CD14-positive monocyte (primary cell): ENCODE results near the gene PSMB7. TPM values are rescaled to one million over a fixed set of nuclear protein-coding genes. Genes with fewer than 3 reads are reported as not detected.

ENCODE experiments used
- DNase-seq, 3 donors: peaks; one replicate each; pipeline ENCODE4 v3.0.0-alpha.2; 2011 to 2022
- H2AFZ ChIP-seq: 2 replicates; pipeline ENCODE4 v1.6.0; 2012; ENCODE audit warnings: mild to moderate bottlenecking, low read depth, low read length, inconsistent platforms; ENCODE audit not compliant: insufficient read depth, poor library complexity, severe bottlenecking
- H3K27ac ChIP-seq, 2 donors: 1 replicate in 1 of 2; 2 replicates in 1 of 2; pipeline ENCODE4 v1.5.1; 2012 to 2013; ENCODE audit warnings: low read length in 2 of 2, control low read depth in 1 of 2, inconsistent platforms in 1 of 2, low read depth in 1 of 2, mild to moderate bottlenecking in 1 of 2
- H3K27me3 ChIP-seq, 2 donors: one replicate each; pipeline versions ENCODE4 v1.6.0 to v1.6.1; 2011 to 2013; ENCODE audit warnings: low read length in 2 of 2; ENCODE audit not compliant: control insufficient read depth in 2 of 2, insufficient read depth in 2 of 2
- H3K36me3 ChIP-seq, 2 donors: replicated peaks in 1 of 2; 1 replicate in 1 of 2; 2 replicates in 1 of 2; pipeline versions ENCODE4 v1.5.1 to v1.6.1; 2012 to 2013; ENCODE audit warnings: low read length in 2 of 2, control low read depth in 1 of 2, inconsistent platforms in 1 of 2, mild to moderate bottlenecking in 1 of 2; ENCODE audit not compliant: insufficient read depth in 2 of 2, control insufficient read depth in 1 of 2
- H3K4me1 ChIP-seq, 2 donors: 1 replicate in 1 of 2; 2 replicates in 1 of 2; pipeline versions ENCODE4 v1.5.1 to v1.6.1; 2012 to 2013; ENCODE audit warnings: low read length in 2 of 2, control low read depth in 1 of 2, inconsistent platforms in 1 of 2, mild to moderate bottlenecking in 1 of 2, moderate library complexity in 1 of 2; ENCODE audit not compliant: insufficient read depth in 2 of 2, control insufficient read depth in 1 of 2
- H3K4me2 ChIP-seq: replicated peaks from 2 replicates; pipeline ENCODE3; 2012; ENCODE audit warnings: low read length, moderate library complexity, mild to moderate bottlenecking; ENCODE audit not compliant: poor library complexity, severe bottlenecking; ENCODE audit errors: extremely low read depth
- H3K4me3 ChIP-seq, 3 experiments: fragments of 200-600 bp in 1 of 3; sonication (generic) in 1 of 3; replicated peaks in 1 of 3; 1 replicate in 2 of 3; 2 replicates in 1 of 3; pipeline ENCODE4 v1.5.1; 2011 to 2013; ENCODE audit warnings: low read length in 3 of 3, mild to moderate bottlenecking in 3 of 3, control low read depth in 2 of 3, low read depth in 2 of 3, inconsistent platforms in 1 of 3, moderate library complexity in 1 of 3
- H3K79me2 ChIP-seq: 2 replicates; pipeline ENCODE4 v1.6.0; 2012; ENCODE audit warnings: mild to moderate bottlenecking, control low read depth, inconsistent platforms, low read length, moderate library complexity; ENCODE audit not compliant: insufficient read depth
- H3K9ac ChIP-seq: 2 replicates; pipeline ENCODE4 v1.6.0; 2017; ENCODE audit warnings: low read length, mild to moderate bottlenecking; ENCODE audit not compliant: insufficient read depth, poor library complexity, severe bottlenecking
- H3K9me3 ChIP-seq, 2 donors: replicated peaks in 1 of 2; 1 replicate in 1 of 2; 2 replicates in 1 of 2; pipeline versions ENCODE4 v1.5.1 to v1.6.1; 2012 to 2013; ENCODE audit warnings: low read length in 2 of 2, control low read depth in 1 of 2; ENCODE audit not compliant: control insufficient read depth in 1 of 2, insufficient read depth in 1 of 2
- H4K20me1 ChIP-seq: 2 replicates; pipeline ENCODE4 v1.6.0; 2012; ENCODE audit warnings: mild to moderate bottlenecking, low read length, control low read depth, moderate library complexity; ENCODE audit not compliant: insufficient read depth
- H3K27ac Mint-ChIP-seq, 7 donors: one replicate each; pipeline ENCODE4 v1.8.0; 2020; ENCODE audit warnings: mild to moderate bottlenecking in 7 of 7, mixed read lengths in 7 of 7, moderate library complexity in 6 of 7, inconsistent platforms in 2 of 7
- H3K27me3 Mint-ChIP-seq, 3 donors: one replicate each; pipeline ENCODE4 v1.8.0; 2021 to 2022; ENCODE audit warnings: low read depth in 3 of 3, mild to moderate bottlenecking in 3 of 3, mixed read lengths in 3 of 3, moderate library complexity in 3 of 3, inconsistent platforms in 1 of 3
- H3K36me3 Mint-ChIP-seq, 2 donors: one replicate each; pipeline ENCODE4 v1.8.0; 2020; ENCODE audit warnings: mixed read lengths in 2 of 2, inconsistent platforms in 1 of 2, mild to moderate bottlenecking in 1 of 2
- H3K4me1 Mint-ChIP-seq: one replicate; pipeline ENCODE4 v1.8.0; 2020; ENCODE audit warnings: mild to moderate bottlenecking, mixed read lengths
- H3K4me3 Mint-ChIP-seq, 2 donors: one replicate each; pipeline ENCODE4 v1.8.0; 2020; ENCODE audit warnings: mild to moderate bottlenecking in 2 of 2, mixed read lengths in 2 of 2, moderate library complexity in 1 of 2
- H3K9me3 Mint-ChIP-seq, 7 donors: one replicate each; pipeline ENCODE4 v1.8.0; 2020 to 2022; ENCODE audit warnings: mixed read lengths in 7 of 7, mild to moderate bottlenecking in 6 of 7, moderate library complexity in 6 of 7, inconsistent platforms in 2 of 7
- WGBS: methylation state at CpG from one replicate; pipeline ENCODE4 v1.1.5; 2013; ENCODE audit warnings: missing lambda C conversion rate; ENCODE audit not compliant: insufficient coverage; 5-methylcytosine and 5-hydroxymethylcytosine counted together
- intact Hi-C, 2 donors: fragments of 100-400 bp; cut with micrococcal nuclease; formaldehyde crosslinking; loops; one replicate each; pipeline versions ENCODE4 v1.15.0 to v1.15.1; 2023
- polyA plus RNA-seq, 3 donors: library from polyadenylated mRNA; depleted of rRNA in 1 of 3; unstranded in 2 of 3; stranded (reverse) in 1 of 3; fragments of 300-500 nt in 2 of 3; fragments of >200 nt in 1 of 3; fragmentation: Illumina TruSeq in 2 of 3; gene quantifications; 1 replicate in 2 of 3; 2 replicates in 1 of 3; pipeline ENCODE4 v1.2.3, GENCODE V29; 2012 to 2021
- TF ChIP-seq, protein P1 (sequence below): fragments of 200-600 bp; IDR thresholded peaks from one replicate; pipeline ENCODE4 v1.8.0; 2022; ENCODE audit warnings: antibody characterized with exemption, mild to moderate bottlenecking

The PSMB7 gene
- polyA plus RNA-seq, 3 donors = 129 to 194 (median 191) TPM

DNA sequence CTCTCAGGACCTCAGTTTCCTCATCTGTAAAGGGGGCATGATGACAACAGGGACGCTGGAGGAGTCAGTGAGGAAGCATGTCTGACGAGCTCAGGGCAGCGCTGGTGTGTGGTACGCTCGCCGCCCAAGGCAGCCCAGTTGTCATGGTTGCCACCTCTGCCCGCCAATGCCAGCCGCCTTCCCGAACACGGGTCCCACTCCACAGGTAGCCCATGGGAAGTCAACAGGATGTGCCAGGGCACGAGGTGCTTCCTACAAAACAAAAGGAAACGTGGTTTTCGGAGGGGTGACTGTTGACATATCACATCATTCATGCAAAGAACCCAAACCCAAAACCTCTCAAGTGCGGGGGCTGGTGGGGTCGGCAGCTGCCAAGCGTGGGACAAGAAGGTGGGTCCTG lies 99.4 kb downstream of the PSMB7 start:
- intact Hi-C loops = no loop called here
- Histone ChIP-seq H3K4me2 (no peak overlapping the region), H4K20me1 (peaks cover 93% of the 10 kb centered on the region), H3K4me1 (peaks cover 4 to 5% of the 10 kb centered on the region in 2 donors), H2AFZ (no peak overlapping the region), H3K27me3 (no peaks in the 10 kb centered on the region), H3K79me2 (peaks cover 7% of the 10 kb centered on the region), H3K27ac (no peak overlapping the region), H3K9me3 (no peaks in the 10 kb centered on the region), H3K9ac (no peak overlapping the region), H3K36me3 (peaks cover 61 to 89% of the 10 kb centered on the region in 2 donors), H3K4me3 (no peak overlapping the region)
- Mint-ChIP-seq H3K27ac (peak overlapping the region in 1 of 7 donors; percentile 50), H3K27me3 (no peaks in the 10 kb centered on the region), H3K9me3 (peaks cover 0 to 2% (median 0%) of the 10 kb centered on the region in 7 donors), H3K4me3 (no peak overlapping the region), H3K36me3 (peaks cover 61 to 93% of the 10 kb centered on the region in 2 donors), H3K4me1 (peaks cover 11% of the 10 kb centered on the region)
- no peak for DNase-seq
- TF ChIP-seq, protein P1, sequence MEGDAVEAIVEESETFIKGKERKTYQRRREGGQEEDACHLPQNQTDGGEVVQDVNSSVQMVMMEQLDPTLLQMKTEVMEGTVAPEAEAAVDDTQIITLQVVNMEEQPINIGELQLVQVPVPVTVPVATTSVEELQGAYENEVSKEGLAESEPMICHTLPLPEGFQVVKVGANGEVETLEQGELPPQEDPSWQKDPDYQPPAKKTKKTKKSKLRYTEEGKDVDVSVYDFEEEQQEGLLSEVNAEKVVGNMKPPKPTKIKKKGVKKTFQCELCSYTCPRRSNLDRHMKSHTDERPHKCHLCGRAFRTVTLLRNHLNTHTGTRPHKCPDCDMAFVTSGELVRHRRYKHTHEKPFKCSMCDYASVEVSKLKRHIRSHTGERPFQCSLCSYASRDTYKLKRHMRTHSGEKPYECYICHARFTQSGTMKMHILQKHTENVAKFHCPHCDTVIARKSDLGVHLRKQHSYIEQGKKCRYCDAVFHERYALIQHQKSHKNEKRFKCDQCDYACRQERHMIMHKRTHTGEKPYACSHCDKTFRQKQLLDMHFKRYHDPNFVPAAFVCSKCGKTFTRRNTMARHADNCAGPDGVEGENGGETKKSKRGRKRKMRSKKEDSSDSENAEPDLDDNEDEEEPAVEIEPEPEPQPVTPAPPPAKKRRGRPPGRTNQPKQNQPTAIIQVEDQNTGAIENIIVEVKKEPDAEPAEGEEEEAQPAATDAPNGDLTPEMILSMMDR = no peak
- WGBS = 68% methylated on average over 13 of the region's 16 CpGs

DNA sequence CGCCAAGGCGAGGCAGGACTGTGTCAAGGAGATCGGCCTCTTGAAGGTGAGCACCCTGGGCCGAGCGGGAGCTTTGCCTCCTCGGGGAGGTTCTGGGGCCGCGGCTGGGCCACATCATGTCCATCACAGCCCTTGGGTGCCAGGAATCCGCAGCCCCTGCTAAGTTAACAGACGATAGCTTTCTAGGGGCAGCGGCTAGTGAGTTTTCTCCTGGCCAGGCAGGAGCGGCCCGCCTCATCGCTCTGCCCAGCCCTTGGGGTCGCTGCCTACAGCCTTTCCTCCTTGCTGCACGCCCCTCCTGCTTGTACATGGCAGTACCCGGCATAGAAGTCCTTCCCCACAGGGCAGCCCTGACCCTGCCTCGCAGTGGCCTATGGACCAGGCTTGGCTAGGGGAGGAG lies 101.3 kb downstream of the PSMB7 start:
- Mint-ChIP-seq H3K9me3 (peaks cover 0 to 2% (median 0%) of the 10 kb centered on the region in 7 donors), H3K4me1 (peaks cover 2% of the 10 kb centered on the region), H3K27ac (peak overlapping the region in 1 of 7 donors; percentile 25), H3K27me3 (no peaks in the 10 kb centered on the region), H3K4me3 (no peak overlapping the region), H3K36me3 (peaks cover 69 to 95% of the 10 kb centered on the region in 2 donors)
- H3K27me3 ChIP-seq = no peaks in the 10 kb centered on the region
- no peak overlapping the region for H3K4me3 ChIP-seq
- no peak overlapping the region for H2AFZ ChIP-seq
- H3K9ac ChIP-seq = peak overlapping the region; percentile 15
- H3K36me3 ChIP-seq = peaks cover 78 to 95% of the 10 kb centered on the region in 2 donors
- no peaks in the 10 kb centered on the region for H3K4me1 ChIP-seq
- no peak overlapping the region for H3K27ac ChIP-seq
- no peak overlapping the region for H3K4me2 ChIP-seq
- H3K9me3 ChIP-seq = no peaks in the 10 kb centered on the region
- 98% methylated on average over 14 of the region's 18 CpGs for WGBS
- no peak for DNase-seq
- TF ChIP-seq, protein P1 = no peak
- peaks cover 24% of the 10 kb centered on the region for H3K79me2 ChIP-seq
- intact Hi-C loops = no loop called here
- peaks cover 93% of the 10 kb centered on the region for H4K20me1 ChIP-seq
